Immature natural killer cell (primary cell): ENCODE results near the gene GRIK4. TPM values are rescaled to one million over a fixed set of nuclear protein-coding genes. Genes with fewer than 3 reads are reported as not detected.

Source experiments
- DNase-seq, 3 donors: peaks; one replicate each; pipeline ENCODE4 v3.0.0; 2022; ENCODE audit warnings: mixed read lengths in 1 of 3
- H3K27ac Mint-ChIP-seq, 6 donors: one replicate each; pipeline ENCODE4 v1.8.0; 2020; ENCODE audit warnings: mixed read lengths in 6 of 6, mild to moderate bottlenecking in 5 of 6, inconsistent platforms in 4 of 6, moderate library complexity in 3 of 6
- H3K27me3 Mint-ChIP-seq, 3 donors: one replicate each; pipeline ENCODE4 v1.8.0; 2020 to 2021; ENCODE audit warnings: low read depth in 3 of 3, mild to moderate bottlenecking in 3 of 3, mixed read lengths in 3 of 3, moderate library complexity in 3 of 3, inconsistent platforms in 1 of 3
- H3K36me3 Mint-ChIP-seq, 3 donors: one replicate each; pipeline ENCODE4 v1.8.0; 2020; ENCODE audit warnings: mixed read lengths in 3 of 3, inconsistent platforms in 2 of 3, mild to moderate bottlenecking in 2 of 3
- H3K4me1 Mint-ChIP-seq, 2 donors: one replicate each; pipeline ENCODE4 v1.8.0; 2020; ENCODE audit warnings: inconsistent platforms in 2 of 2, mild to moderate bottlenecking in 2 of 2, mixed read lengths in 2 of 2, moderate library complexity in 1 of 2
- H3K4me3 Mint-ChIP-seq, 5 donors: one replicate each; pipeline ENCODE4 v1.8.0; 2020; ENCODE audit warnings: mild to moderate bottlenecking in 5 of 5, mixed read lengths in 5 of 5, inconsistent platforms in 3 of 5, moderate library complexity in 3 of 5
- H3K9me3 Mint-ChIP-seq, 6 donors: one replicate each; pipeline ENCODE4 v1.8.0; 2020; ENCODE audit warnings: mild to moderate bottlenecking in 6 of 6, mixed read lengths in 6 of 6, inconsistent platforms in 4 of 6, moderate library complexity in 3 of 6
- polyA plus RNA-seq, 3 donors: library from polyadenylated mRNA; unstranded; fragments of 300-500 nt; fragmentation: Illumina TruSeq; gene quantifications; one replicate each; pipeline ENCODE4 v1.2.3, GENCODE V29; 2021

GRIK4 gene
- polyA plus RNA-seq, 3 donors from 2014 or later, result 0.85 to 3.6 (median 2.0) TPM

- peaks cover 6 to 22% of the 10 kb centered on the region in 2 donors for H3K4me1 Mint-ChIP-seq
- H3K27me3 Mint-ChIP-seq, result peaks cover 4 to 30% (median 10%) of the 10 kb centered on the region in 3 donors
- DNase-seq, result no peak
- H3K27ac Mint-ChIP-seq, result peak overlapping the region in 1 of 6 donors; percentile 62
- H3K4me3 Mint-ChIP-seq, result peak overlapping the region; percentile 64 to 84 (median 72)
- H3K36me3 Mint-ChIP-seq, result no peaks in the 10 kb centered on the region
- no peaks in the 10 kb centered on the region for H3K9me3 Mint-ChIP-seq
Observed at GRCh38 chr11:120513436-120514315, 2.1 kb downstream of the GRIK4 start.

DNA sequence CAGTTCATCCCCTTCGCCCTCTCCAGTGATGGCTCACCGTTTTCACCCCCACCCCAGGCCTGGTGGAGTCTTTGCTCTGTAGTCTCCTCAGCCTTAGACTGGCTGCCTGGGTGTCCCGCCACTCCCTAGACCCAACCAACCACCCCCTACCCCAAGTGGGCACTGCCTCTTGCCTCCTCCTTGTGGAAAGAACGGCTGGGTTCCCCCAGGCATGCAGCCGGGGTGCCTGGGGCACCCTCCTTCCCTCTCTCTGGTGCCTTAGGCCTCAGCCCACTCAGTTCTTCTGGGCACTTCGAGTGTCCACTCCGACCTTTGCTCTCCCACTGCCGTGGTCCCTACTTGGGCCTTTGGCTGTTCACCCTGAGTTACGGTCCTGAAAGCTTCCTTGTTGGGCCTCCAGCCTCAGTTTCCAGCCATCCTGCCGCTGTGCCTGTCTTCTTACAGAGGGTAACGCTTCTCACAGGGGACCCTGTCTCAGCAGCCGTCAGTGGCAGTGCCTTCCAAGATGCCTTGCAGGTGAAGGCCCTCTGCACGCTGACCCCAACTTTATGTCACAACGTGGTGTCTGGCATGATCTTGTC lies 3.1 kb downstream of the GRIK4 start:
- DNase-seq, result no peak
- H3K27ac Mint-ChIP-seq, result no peak overlapping the region
- no peaks in the 10 kb centered on the region for H3K36me3 Mint-ChIP-seq
- peaks cover 2 to 24% (median 6%) of the 10 kb centered on the region in 3 donors for H3K27me3 Mint-ChIP-seq
- H3K4me1 Mint-ChIP-seq, result peaks cover 6 to 22% of the 10 kb centered on the region in 2 donors
- no peaks in the 10 kb centered on the region for H3K9me3 Mint-ChIP-seq
- peak overlapping the region in 2 of 5 donors; percentile 46 to 49 for H3K4me3 Mint-ChIP-seq

DNA sequence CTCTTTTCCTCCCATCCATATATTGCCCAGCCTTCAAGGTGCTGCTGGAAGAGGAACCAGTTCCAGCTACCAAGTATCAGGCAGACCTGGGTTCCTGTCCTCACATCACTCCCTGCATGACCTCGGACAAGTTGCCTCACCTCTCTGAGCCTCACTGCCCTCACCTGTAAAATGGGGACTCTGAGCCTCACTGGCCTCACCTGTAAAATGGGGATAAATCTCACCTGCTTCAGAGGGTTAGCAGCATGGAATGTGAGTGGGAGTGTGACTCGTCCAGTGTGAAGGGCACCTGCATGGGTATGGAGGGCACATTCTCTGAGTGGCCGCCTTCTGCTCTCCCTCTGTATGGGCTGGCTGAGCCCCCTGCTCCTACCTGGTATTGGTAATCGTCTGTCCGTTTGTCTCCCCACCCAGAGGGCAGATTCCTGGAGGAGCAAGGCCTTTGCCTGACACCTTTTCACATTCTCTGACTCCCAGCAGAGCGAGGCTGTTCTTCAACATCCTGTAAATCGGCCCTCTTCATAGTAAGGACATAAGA lies 3.7 kb downstream of the GRIK4 start:
- Mint-ChIP-seq H3K9me3 (no peaks in the 10 kb centered on the region), H3K4me3 (peak overlapping the region in 1 of 5 donors; percentile 20), H3K4me1 (peaks cover 6 to 22% of the 10 kb centered on the region in 2 donors), H3K27ac (no peak overlapping the region), H3K27me3 (peaks cover 0 to 22% (median 6%) of the 10 kb centered on the region in 3 donors), H3K36me3 (no peaks in the 10 kb centered on the region)
- no peak for DNase-seq

GRCh38 chr11:120516461-120517389 lies 5.2 kb downstream of the GRIK4 start:
- Mint-ChIP-seq H3K9me3 (no peaks in the 10 kb centered on the region), H3K36me3 (no peaks in the 10 kb centered on the region), H3K4me3 (peak overlapping the region in 1 of 5 donors; percentile 33), H3K27me3 (peaks cover 0 to 16% (median 4%) of the 10 kb centered on the region in 3 donors), H3K27ac (peak overlapping the region in 2 of 6 donors; percentile 25 to 45), H3K4me1 (peaks cover 0 to 19% of the 10 kb centered on the region in 2 donors)
- DNase-seq, result no peak

DNA sequence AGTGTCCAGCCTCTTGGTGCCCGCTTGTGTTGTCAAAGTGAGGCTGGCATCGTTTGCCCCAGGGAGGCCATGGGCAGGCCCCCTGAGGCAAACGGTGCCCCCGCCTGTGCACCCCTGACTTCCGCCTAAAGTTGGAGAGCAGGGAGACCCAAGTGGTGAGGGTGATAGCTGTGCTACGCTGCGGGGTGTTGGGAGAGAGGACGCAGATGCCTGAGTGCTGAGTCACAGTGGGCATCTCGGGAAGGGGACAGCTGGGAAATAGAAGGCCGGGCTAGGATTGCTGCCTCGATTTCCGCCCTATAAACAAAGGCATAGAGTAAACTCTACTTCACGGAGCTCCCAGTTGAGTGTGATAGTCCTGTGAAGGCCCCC lies 5.8 kb downstream of the GRIK4 start:
- H3K36me3 Mint-ChIP-seq, result no peaks in the 10 kb centered on the region
- no peaks in the 10 kb centered on the region for H3K9me3 Mint-ChIP-seq
- DNase-seq, result no peak
- H3K4me3 Mint-ChIP-seq, result no peak overlapping the region
- H3K4me1 Mint-ChIP-seq, result peaks cover 0 to 19% of the 10 kb centered on the region in 2 donors
- peaks cover 0 to 16% (median 4%) of the 10 kb centered on the region in 3 donors for H3K27me3 Mint-ChIP-seq
- no peak overlapping the region for H3K27ac Mint-ChIP-seq

- Mint-ChIP-seq H3K27ac (no peak overlapping the region), H3K27me3 (peaks cover 0 to 16% (median 4%) of the 10 kb centered on the region in 3 donors), H3K4me3 (no peak overlapping the region), H3K9me3 (no peaks in the 10 kb centered on the region), H3K36me3 (no peaks in the 10 kb centered on the region), H3K4me1 (peaks cover 0 to 17% of the 10 kb centered on the region in 2 donors)
- no peak for DNase-seq
Observed at GRCh38 chr11:120517801-120518291, 6.3 kb downstream of the GRIK4 start.

- no peak overlapping the region for H3K27ac Mint-ChIP-seq
- no peaks in the 10 kb centered on the region for H3K9me3 Mint-ChIP-seq
- H3K36me3 Mint-ChIP-seq, result no peaks in the 10 kb centered on the region
- no peak for DNase-seq
- peaks cover 0 to 11% of the 10 kb centered on the region in 2 donors for H3K4me1 Mint-ChIP-seq
- H3K4me3 Mint-ChIP-seq, result no peak overlapping the region
- peaks cover 0 to 17% (median 1%) of the 10 kb centered on the region in 3 donors for H3K27me3 Mint-ChIP-seq
Observed at GRCh38 chr11:120518356-120518755, 6.8 kb downstream of the GRIK4 start.

DNA sequence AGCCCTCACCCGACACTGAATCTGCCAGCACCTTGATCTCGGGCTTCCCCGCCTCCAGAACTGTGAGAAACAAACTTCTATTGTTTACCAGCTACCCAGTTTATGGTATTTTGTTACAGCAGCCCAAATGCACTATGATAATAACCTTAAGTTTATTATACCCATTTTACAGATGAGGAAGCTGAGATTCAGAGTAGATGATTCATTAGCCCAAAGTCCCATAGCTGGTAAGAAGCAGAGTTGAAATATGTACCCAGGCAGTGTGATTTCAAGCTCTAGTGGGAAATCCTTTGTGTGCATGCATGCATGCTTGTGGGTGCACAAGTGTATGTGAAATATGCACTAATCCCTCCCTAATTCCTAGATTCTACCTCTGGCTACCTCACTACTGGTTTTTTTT lies 7.9 kb downstream of the GRIK4 start:
- Mint-ChIP-seq H3K27me3 (peaks cover 0 to 18% (median 0%) of the 10 kb centered on the region in 3 donors), H3K27ac (no peak overlapping the region), H3K4me1 (peaks cover 0 to 5% of the 10 kb centered on the region in 2 donors), H3K9me3 (no peaks in the 10 kb centered on the region), H3K36me3 (no peaks in the 10 kb centered on the region), H3K4me3 (no peak overlapping the region)
- DNase-seq, result no peak

GRCh38 chr11:120520091-120520822 lies 8.7 kb downstream of the GRIK4 start:
- Mint-ChIP-seq H3K9me3 (no peaks in the 10 kb centered on the region), H3K36me3 (no peaks in the 10 kb centered on the region), H3K27ac (no peak overlapping the region), H3K4me1 (peaks cover 0 to 5% of the 10 kb centered on the region in 2 donors), H3K27me3 (peaks cover 0 to 17% (median 0%) of the 10 kb centered on the region in 3 donors), H3K4me3 (no peak overlapping the region)
- no peak for DNase-seq

DNA sequence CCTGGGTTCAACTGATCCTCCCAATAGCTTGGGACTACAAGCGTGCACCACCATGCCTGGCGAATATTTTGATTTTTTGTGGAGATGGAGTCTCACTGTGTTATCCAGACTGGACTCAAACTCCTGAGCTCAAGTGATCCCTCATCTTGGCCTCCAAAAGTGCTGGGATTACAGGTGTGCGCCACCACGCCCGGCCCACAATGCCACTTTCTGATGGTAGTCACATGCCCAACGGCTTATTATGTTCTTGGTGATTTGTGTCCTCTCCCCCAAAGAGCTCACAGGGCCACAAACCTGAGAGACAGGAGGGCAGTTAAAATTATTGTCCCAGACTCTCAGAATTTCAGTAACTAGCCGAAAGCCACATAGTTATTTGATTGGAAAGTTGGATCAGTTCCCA lies 9.6 kb downstream of the GRIK4 start:
- Mint-ChIP-seq H3K27me3 (peaks cover 0 to 11% (median 0%) of the 10 kb centered on the region in 3 donors), H3K9me3 (no peaks in the 10 kb centered on the region), H3K27ac (no peak overlapping the region), H3K4me3 (no peak overlapping the region), H3K36me3 (no peaks in the 10 kb centered on the region), H3K4me1 (peaks cover 0 to 4% of the 10 kb centered on the region in 2 donors)
- no peak for DNase-seq

DNA sequence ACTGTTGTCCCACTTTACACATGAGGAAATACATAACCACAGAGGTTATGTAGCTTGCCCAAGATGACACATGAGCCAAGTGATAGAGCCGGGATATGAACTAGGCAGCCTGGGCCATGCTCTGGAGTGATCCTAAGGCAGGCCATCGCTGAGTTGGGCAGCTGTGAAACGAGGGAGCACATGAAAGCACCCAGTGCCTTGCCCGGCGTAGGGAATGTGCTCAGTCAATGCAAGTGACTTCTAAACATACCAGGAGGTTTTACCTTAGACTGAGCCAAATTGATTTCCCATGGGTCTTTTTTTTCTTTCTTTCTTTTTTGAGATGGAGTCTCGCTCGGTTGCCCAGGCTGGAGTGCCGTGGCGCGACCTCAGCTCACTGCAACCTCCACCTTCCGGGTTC lies 10.5 kb downstream of the GRIK4 start:
- Mint-ChIP-seq H3K27ac (no peak overlapping the region), H3K9me3 (no peaks in the 10 kb centered on the region), H3K36me3 (no peaks in the 10 kb centered on the region), H3K27me3 (peaks cover 0 to 7% (median 0%) of the 10 kb centered on the region in 3 donors), H3K4me1 (no peaks in the 10 kb centered on the region), H3K4me3 (no peak overlapping the region)
- no peak for DNase-seq

- DNase-seq, result no peak
- no peaks in the 10 kb centered on the region for H3K4me1 Mint-ChIP-seq
- no peaks in the 10 kb centered on the region for H3K36me3 Mint-ChIP-seq
- peak overlapping the region in 1 of 6 donors; percentile 45 for H3K27ac Mint-ChIP-seq
- H3K4me3 Mint-ChIP-seq, result no peak overlapping the region
- H3K9me3 Mint-ChIP-seq, result no peaks in the 10 kb centered on the region
- H3K27me3 Mint-ChIP-seq, result peaks cover 0 to 3% (median 0%) of the 10 kb centered on the region in 3 donors
Observed at GRCh38 chr11:120522736-120523135, 11.2 kb downstream of the GRIK4 start.
